Tibial nerve (tissue), 4 donors: ENCODE measurements around the gene MPZL2.

Experiments
- EP300 ChIP-seq, 2 donors: sonication (generic); formaldehyde crosslinking; IDR thresholded peaks; one replicate each; pipeline ENCODE4 v1.6.1; 2017; ENCODE audit warnings: antibody characterized with exemption in 2 of 2, mild to moderate bottlenecking in 1 of 2
- POLR2A ChIP-seq, 2 donors: fragments of 450-650 bp; IDR thresholded peaks; one replicate each; pipeline ENCODE4 v1.6.1; 2017; ENCODE audit warnings: antibody characterized with exemption in 2 of 2, mild to moderate bottlenecking in 2 of 2, moderate library complexity in 2 of 2
- TF ChIP-seq, protein P1 (sequence below), 5 experiments: fragments of 200-600 bp in 3 of 5; fragments of 450-650 bp in 2 of 5; sonication (generic) in 3 of 5; IDR thresholded peaks; one replicate each; pipeline ENCODE4 v1.5.1; 2016 to 2019; ENCODE audit warnings: antibody characterized with exemption in 5 of 5, mild to moderate bottlenecking in 3 of 5, moderate library complexity in 2 of 5

DNA sequence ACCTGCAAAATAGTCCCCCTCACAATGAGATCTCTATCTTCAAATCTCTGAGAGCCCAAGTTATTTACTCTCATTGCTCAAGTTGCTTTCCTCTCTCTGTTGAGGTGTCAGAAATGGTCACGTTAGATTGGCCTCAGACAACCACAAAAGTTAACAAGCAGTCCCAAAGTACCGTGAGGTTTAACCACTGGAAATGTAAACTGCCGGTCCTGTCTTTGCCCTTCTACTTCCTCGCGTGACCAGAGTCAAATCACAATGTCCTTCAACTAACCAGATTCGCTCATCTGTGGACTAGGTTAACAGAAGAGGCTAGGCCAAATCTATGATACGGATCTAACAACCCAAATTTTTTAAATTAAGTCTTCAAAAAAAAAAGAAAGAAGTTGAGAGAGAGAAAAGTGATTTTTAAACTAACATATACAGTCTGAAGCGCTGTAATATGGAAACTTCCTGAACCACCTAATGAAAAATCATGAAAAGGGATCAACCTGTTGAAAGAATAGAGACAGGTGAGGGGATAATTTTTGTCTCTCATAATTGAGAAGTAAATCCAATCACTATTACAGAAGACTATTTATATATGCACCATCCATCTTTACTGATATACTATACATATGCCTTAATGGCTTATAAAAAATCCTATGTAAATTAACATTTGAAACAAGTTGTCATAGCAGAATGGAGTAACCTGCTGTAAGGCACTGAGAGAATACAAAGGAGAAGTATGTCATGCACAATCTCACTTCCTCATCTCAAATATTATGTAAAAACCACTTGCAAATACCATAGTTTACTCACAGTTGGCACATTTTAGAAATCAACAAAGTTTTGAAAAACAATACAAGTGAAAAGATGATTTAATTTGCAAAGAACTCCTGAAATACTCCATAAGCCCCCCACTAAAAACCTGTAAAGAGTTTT is 36.0 kb downstream of the MPZL2 start:
- TF ChIP-seq EP300 (IDR thresholded peaks at IDR 0.05), result no peak
- TF ChIP-seq, protein P1, sequence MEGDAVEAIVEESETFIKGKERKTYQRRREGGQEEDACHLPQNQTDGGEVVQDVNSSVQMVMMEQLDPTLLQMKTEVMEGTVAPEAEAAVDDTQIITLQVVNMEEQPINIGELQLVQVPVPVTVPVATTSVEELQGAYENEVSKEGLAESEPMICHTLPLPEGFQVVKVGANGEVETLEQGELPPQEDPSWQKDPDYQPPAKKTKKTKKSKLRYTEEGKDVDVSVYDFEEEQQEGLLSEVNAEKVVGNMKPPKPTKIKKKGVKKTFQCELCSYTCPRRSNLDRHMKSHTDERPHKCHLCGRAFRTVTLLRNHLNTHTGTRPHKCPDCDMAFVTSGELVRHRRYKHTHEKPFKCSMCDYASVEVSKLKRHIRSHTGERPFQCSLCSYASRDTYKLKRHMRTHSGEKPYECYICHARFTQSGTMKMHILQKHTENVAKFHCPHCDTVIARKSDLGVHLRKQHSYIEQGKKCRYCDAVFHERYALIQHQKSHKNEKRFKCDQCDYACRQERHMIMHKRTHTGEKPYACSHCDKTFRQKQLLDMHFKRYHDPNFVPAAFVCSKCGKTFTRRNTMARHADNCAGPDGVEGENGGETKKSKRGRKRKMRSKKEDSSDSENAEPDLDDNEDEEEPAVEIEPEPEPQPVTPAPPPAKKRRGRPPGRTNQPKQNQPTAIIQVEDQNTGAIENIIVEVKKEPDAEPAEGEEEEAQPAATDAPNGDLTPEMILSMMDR (IDR thresholded peaks at IDR 0.05), result no peak
- no peak for TF ChIP-seq POLR2A (IDR thresholded peaks at IDR 0.05)
